H1 (cell line): ENCODE data around the gene IWS1. TPM values are rescaled to one million over a fixed set of nuclear protein-coding genes. Genes with fewer than 3 reads are reported as not detected.

Source experiments
- CTCF ChIA-PET: fragments of 300-600 bp; sonication (Branson Sonifier 250); formaldehyde crosslinking; loops from one replicate; lab custom pipeline; 2021; ENCODE audit not compliant: partially characterized antibody; lab: Charles Lee
- POLR2A ChIA-PET: fragments of 300-600 bp; sonication (Branson Sonifier 250); formaldehyde crosslinking; loops from one replicate; lab custom pipeline; 2021; ENCODE audit warnings: inconsistent platforms; ENCODE audit not compliant: partially characterized antibody; lab: Charles Lee
- DNase-seq, 2 experiments: peaks; one replicate each; pipeline versions ENCODE4 v3.0.0 to v3.0.0-alpha.2; 2010 to 2022; ENCODE audit warnings: low spot score in 2 of 2, low read depth in 1 of 2, mixed read lengths in 1 of 2
- FAIRE-seq: peaks from 2 replicates; lab custom pipeline; 2011; peaks lifted over from hg19 to GRCh38; lab: Jason Lieb, UNC
- H2AFZ ChIP-seq: 2 replicates; pipeline ENCODE4 v1.8.1; 2012; ENCODE audit warnings: low read length, inconsistent platforms
- H2AK5ac ChIP-seq: 2 replicates; pipeline ENCODE4 v1.6.1; 2013; ENCODE audit warnings: low read depth, low read length
- H2BK120ac ChIP-seq: replicated peaks from 2 replicates; pipeline ENCODE3; 2013; ENCODE audit warnings: low read depth, low read length, inconsistent platforms
- H2BK12ac ChIP-seq: 2 replicates; pipeline ENCODE4 v1.6.1; 2013; ENCODE audit warnings: low read depth, low read length
- H2BK15ac ChIP-seq: 2 replicates; pipeline ENCODE4 v1.6.1; 2013; ENCODE audit warnings: low read length
- H2BK20ac ChIP-seq: 2 replicates; pipeline ENCODE4 v1.6.1; 2013; ENCODE audit warnings: low read length
- H2BK5ac ChIP-seq: 2 replicates; pipeline ENCODE4 v1.6.1; 2013; ENCODE audit warnings: low read depth, low read length
- H3K14ac ChIP-seq: 2 replicates; pipeline ENCODE4 v1.6.1; 2013; ENCODE audit warnings: inconsistent platforms; ENCODE audit not compliant: insufficient read length
- H3K18ac ChIP-seq: 2 replicates; pipeline ENCODE4 v1.6.1; 2013; ENCODE audit warnings: low read length; ENCODE audit errors: extremely low read depth
- H3K23ac ChIP-seq: 2 replicates; pipeline ENCODE4 v1.6.1; 2013; ENCODE audit warnings: inconsistent platforms; ENCODE audit not compliant: insufficient read length
- H3K23me2 ChIP-seq: 2 replicates; pipeline ENCODE4 v1.6.1; 2013; ENCODE audit warnings: low read depth, low read length
- H3K27ac ChIP-seq: 2 replicates; pipeline ENCODE4 v1.6.1; 2011; ENCODE audit warnings: low read depth, low read length, inconsistent platforms
- H3K27me3 ChIP-seq, 4 experiments: replicated peaks in 1 of 4; 1 replicate in 1 of 4; 2 replicates in 3 of 4; pipeline versions ENCODE4 v1.6.1 to v1.8.1; 2011 to 2013; ENCODE audit warnings: low read length in 3 of 4, mild to moderate bottlenecking in 3 of 4, inconsistent platforms in 2 of 4, mixed read lengths in 2 of 4, moderate library complexity in 1 of 4; ENCODE audit not compliant: control insufficient read depth in 3 of 4, insufficient read depth in 3 of 4; ENCODE audit errors: extremely low read depth in 1 of 4
- H3K36me3 ChIP-seq, 4 experiments: 2 replicates each; pipeline versions ENCODE4 v1.6.1 to v1.8.1; 2011 to 2013; ENCODE audit warnings: mild to moderate bottlenecking in 4 of 4, low read length in 3 of 4, moderate library complexity in 2 of 4, control low read depth in 1 of 4, inconsistent platforms in 1 of 4; ENCODE audit not compliant: insufficient read depth in 4 of 4, control insufficient read depth in 2 of 4
- H3K4ac ChIP-seq: replicated peaks from 2 replicates; pipeline ENCODE3; 2013; ENCODE audit warnings: low read length, low read depth, mixed read lengths, inconsistent platforms; ENCODE audit not compliant: insufficient read length
- H3K4me1 ChIP-seq, 4 experiments: replicated peaks in 1 of 4; 1 replicate in 1 of 4; 2 replicates in 3 of 4; pipeline versions ENCODE4 v1.6.1 to v1.8.1; 2011 to 2013; ENCODE audit warnings: low read length in 3 of 4, inconsistent platforms in 2 of 4, mixed read lengths in 1 of 4; ENCODE audit not compliant: insufficient read depth in 4 of 4, control insufficient read depth in 3 of 4
- H3K4me2 ChIP-seq, 2 experiments: 2 replicates each; pipeline versions ENCODE4 v1.6.1 to v1.8.1; 2011 to 2013; ENCODE audit warnings: low read depth in 2 of 2, low read length in 2 of 2, control low read depth in 1 of 2, inconsistent platforms in 1 of 2, mild to moderate bottlenecking in 1 of 2; ENCODE audit not compliant: insufficient read depth in 1 of 2
- H3K4me3 ChIP-seq, 4 experiments: fragments of 200-600, 300-600 bp in 1 of 4; sonication (generic), shearing (Covaris generic), sonication (Bioruptor Twin) in 1 of 4; 2 replicates each; pipeline versions ENCODE4 v1.5.1 to v1.8.1; 2011 to 2016; ENCODE audit warnings: low read length in 4 of 4, low read depth in 3 of 4, control low read depth in 2 of 4, inconsistent platforms in 2 of 4, mild to moderate bottlenecking in 2 of 4, mixed read lengths in 1 of 4, moderate library complexity in 1 of 4; ENCODE audit not compliant: insufficient read depth in 2 of 4; ENCODE audit errors: extremely low read depth in 1 of 4
- H3K56ac ChIP-seq: replicated peaks from 2 replicates; pipeline ENCODE3; 2013; ENCODE audit warnings: low read depth, mild to moderate bottlenecking, mixed read lengths, low read length, inconsistent platforms; ENCODE audit not compliant: insufficient read length
- H3K79me1 ChIP-seq: 2 replicates; pipeline ENCODE4 v1.6.1; 2013; ENCODE audit warnings: low read depth, low read length, control low read depth
- H3K79me2 ChIP-seq, 2 experiments: 2 replicates each; pipeline versions ENCODE4 v1.6.1 to v1.8.1; 2012 to 2013; ENCODE audit warnings: low read length in 2 of 2, mild to moderate bottlenecking in 2 of 2, inconsistent platforms in 1 of 2; ENCODE audit not compliant: insufficient read depth in 2 of 2, control insufficient read depth in 1 of 2
- H3K9ac ChIP-seq, 4 experiments: replicated peaks in 1 of 4; 1 replicate in 1 of 4; 2 replicates in 3 of 4; pipeline versions ENCODE4 v1.6.1 to v1.8.1; 2011 to 2013; ENCODE audit warnings: low read depth in 3 of 4, low read length in 3 of 4, control low read depth in 2 of 4, mild to moderate bottlenecking in 2 of 4, moderate library complexity in 2 of 4, inconsistent platforms in 1 of 4; ENCODE audit errors: extremely low read depth in 1 of 4
- H3K9me3 ChIP-seq, 2 experiments: 2 replicates each; pipeline versions ENCODE4 v1.6.1 to v1.8.1; 2012 to 2013; ENCODE audit warnings: mild to moderate bottlenecking in 2 of 2, moderate library complexity in 2 of 2, control low read depth in 1 of 2, inconsistent platforms in 1 of 2, low read depth in 1 of 2, low read length in 1 of 2, mixed read lengths in 1 of 2; ENCODE audit not compliant: insufficient read depth in 2 of 2
- H4K20me1 ChIP-seq, 2 experiments: replicated peaks in 1 of 2; 2 replicates each; pipeline versions ENCODE3 to v1.8.1; 2011 to 2013; ENCODE audit warnings: inconsistent platforms in 2 of 2, low read length in 2 of 2, mild to moderate bottlenecking in 1 of 2; ENCODE audit not compliant: insufficient read depth in 2 of 2, control insufficient read depth in 1 of 2
- H4K5ac ChIP-seq: 2 replicates; pipeline ENCODE4 v1.6.1; 2013; ENCODE audit warnings: low read length, low read depth, mixed read lengths, inconsistent platforms; ENCODE audit not compliant: insufficient read length
- H4K8ac ChIP-seq: 2 replicates; pipeline ENCODE4 v1.8.0; 2013; ENCODE audit warnings: mild to moderate bottlenecking, moderate library complexity, low read length, inconsistent platforms; ENCODE audit not compliant: insufficient read depth; ENCODE audit errors: extremely low read depth
- H4K91ac ChIP-seq: replicated peaks from 2 replicates; pipeline ENCODE3; 2013; ENCODE audit warnings: low read length, mixed read lengths, inconsistent platforms; ENCODE audit not compliant: insufficient read length
- CHD2 ChIP-seq: IDR thresholded peaks from 2 replicates; pipeline ENCODE4 v1.6.1; 2012; ENCODE audit warnings: low read length, improper control_type of control experiment
- HDAC2 ChIP-seq, 2 experiments: fragments of 300-600 bp in 1 of 2; sonication (generic) in 1 of 2; IDR thresholded peaks; 2 replicates each; pipeline ENCODE4 v1.6.1; 2011 to 2012; ENCODE audit warnings: low read depth in 2 of 2, low read length in 2 of 2, mild to moderate bottlenecking in 2 of 2, moderate library complexity in 2 of 2, borderline replicate concordance in 1 of 2, inconsistent platforms in 1 of 2
- MAX ChIP-seq: IDR thresholded peaks from 2 replicates; pipeline ENCODE4 v1.6.1; 2012; ENCODE audit warnings: inconsistent platforms
- SP1 ChIP-seq: IDR thresholded peaks from 2 replicates; pipeline ENCODE4 v1.6.1; 2011; ENCODE audit warnings: low read depth, low read length
- SRF ChIP-seq: IDR thresholded peaks from 2 replicates; pipeline ENCODE4 v1.6.1; 2011; ENCODE audit warnings: mild to moderate bottlenecking, low read depth, low read length, moderate library complexity
- WGBS, 2 experiments: shearing (Covaris generic) in 1 of 2; methylation state at CpG; one replicate each; pipeline versions ENCODE4 v1.1.6 to v1.1.7; 2013 to 2015; ENCODE audit warnings: low lambda C conversion rate in 2 of 2, mixed read lengths in 2 of 2, inconsistent platforms in 1 of 2, low coverage in 1 of 2, missing lambda C conversion rate in 1 of 2; ENCODE audit not compliant: insufficient replicate concordance in 2 of 2, insufficient coverage in 1 of 2, insufficient read length in 1 of 2; ENCODE audit errors: extremely low coverage in 1 of 2, missing lambda C conversion rate in 1 of 2; 5-methylcytosine and 5-hydroxymethylcytosine counted together
- polyA plus RNA-seq, 7 experiments: library from polyadenylated mRNA; depleted of rRNA in 3 of 7; stranded (reverse) in 5 of 7; unstranded in 2 of 7; fragments of >200 nt in 5 of 7; fragments of 200-250 nt in 2 of 7; gene quantifications; 1 replicate in 5 of 7; 2 replicates in 1 of 7; 4 replicates in 1 of 7; pipeline versions ENCODE4 v1.2.1 to v1.2.3, GENCODE V29; 2011 to 2013; ENCODE audit warnings: missing spikeins in 2 of 7, mixed read lengths in 2 of 7
- total RNA-seq: library from RNA; stranded (reverse); fragmentation: NEBNext Ultra II Directional; extraction: Animal tissue kit (Norgen Biotek cat#: 25700); gene quantifications from 2 replicates; pipeline ENCODE4 v1.2.1, GENCODE V29; 2021

The IWS1 gene
- total and polyA plus RNA-seq, 2 of the 8 experiments (the other 6 are each of a cell fraction or from before 2014, with no cell fraction given) = 18.4 to 64.8 TPM

DNA sequence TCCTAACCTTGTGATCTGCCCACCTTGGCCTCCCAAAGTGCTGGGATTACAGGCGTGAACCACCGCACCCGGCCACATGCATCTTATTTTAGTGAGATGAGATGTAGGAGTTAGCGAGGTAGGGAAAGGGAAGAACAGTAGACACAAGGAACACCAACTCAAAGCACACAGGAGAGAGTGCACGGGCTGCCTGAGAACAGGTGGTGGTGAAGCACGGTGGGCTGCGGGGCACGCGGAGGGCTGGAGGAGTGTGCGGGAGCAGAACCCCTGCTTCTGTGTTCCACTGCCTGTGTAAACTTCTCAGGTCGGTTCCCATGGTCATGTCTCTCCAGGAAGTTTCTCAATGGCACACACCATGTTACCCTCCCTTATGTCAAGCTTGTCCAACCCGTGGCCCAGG, 69.3 kb downstream of the IWS1 start:
- Histone ChIP-seq H3K9me3 (no peaks in the 10 kb centered on the region), H4K8ac (no peak overlapping the region), H3K79me2 (no peaks in the 10 kb centered on the region), H2AK5ac (0 out of 2 replicates have a peak overlapping the region, but pooled peaks have one; percentile 30), H2BK15ac (no peak overlapping the region), H3K23me2 (peaks cover 2% of the 10 kb centered on the region; the same call in 1 of the 2 replicates), H2BK12ac (peak overlapping the region; percentile 97), H2AFZ (no peak overlapping the region), H3K4me1 (peaks cover 5 to 15% (median 12%) of the 10 kb centered on the region in 4 experiments), H3K4me3 (no peak overlapping the region), H3K27ac (no peak overlapping the region; the same call in 1 of the 2 replicates), H3K4me2 (peak overlapping the region in 1 of 2 experiments; percentile 75; a peak in 2 of 4 replicates), H4K91ac (peak overlapping the region; percentile 14), H3K18ac (peak overlapping the region; percentile 75; the same call in 1 of the 2 replicates)
- WGBS, 2 experiments = 84% methylated on average over 12 of the region's 12 CpGs; no CpG with 5 or more reads in 1 of the 2 experiments
- DNase-seq = no peak
- TF ChIP-seq HDAC2 (IDR thresholded peaks at IDR 0.05; ENCODE audit: borderline replicate concordance in 1 of 2, low read depth in 2 of 2, low read length in 2 of 2) = no peak
- TF ChIP-seq MAX = no peak
- TF ChIP-seq CHD2 = no peak
- TF ChIP-seq SP1 = no peak
- TF ChIP-seq SRF = no peak
- TF ChIP-seq, all 59 proteins: peak for 0
- Histone ChIP-seq H3K27me3 (no peaks in the 10 kb centered on the region), H3K56ac (no peak overlapping the region), H3K9ac (no peak overlapping the region; a peak in 1 of 7 replicates), H2BK120ac (no peak overlapping the region), H3K79me1 (no peaks in the 10 kb centered on the region; the same call in 1 of the 2 replicates), H2BK5ac (peak overlapping the region; percentile 63; the same call in 1 of the 2 replicates), H3K23ac (no peak overlapping the region), H3K4ac (no peak overlapping the region), H3K14ac (peak overlapping the region; percentile 54), H2BK20ac (no peak overlapping the region), H4K20me1 (no peaks in the 10 kb centered on the region), H3K36me3 (no peaks in the 10 kb centered on the region), H4K5ac (peak overlapping the region; percentile 54)
- ChIA-PET POLR2A (no interaction called here), CTCF (interaction anchor here (0.7 to 6.2 kb wide), 5 partner anchors 11 to 131 kb away, joined by 3 to 60 read pairs (median 13); no protein-coding TSS in a partner anchor)
- FAIRE-seq = no peak
